GM12878 (cell line): ENCODE data around the gene TMEM161A. TPM values are rescaled to one million over a fixed set of nuclear protein-coding genes. Genes with fewer than 3 reads are reported as not detected.

Experiments
- BCL11A ChIP-seq: IDR thresholded peaks from 2 replicates; pipeline ENCODE4 v1.6.1; 2011; ENCODE audit warnings: low read depth, low read length
- EED ChIP-seq: sonication (generic); IDR thresholded peaks from 2 replicates; pipeline ENCODE4 v1.6.1; 2016; ENCODE audit warnings: antibody characterized with exemption, low read depth
- NRF1 ChIP-seq: conservative IDR thresholded peaks from 2 replicates; pipeline ENCODE4 v1.6.1; 2011; ENCODE audit warnings: mild to moderate bottlenecking, low read depth, low read length, improper control_type of control experiment
- RELB ChIP-seq: fragments of 450-650 bp; IDR thresholded peaks from 2 replicates; pipeline ENCODE4 v1.6.1; 2017; ENCODE audit warnings: low read depth, mild to moderate bottlenecking, moderate library complexity
- SMAD5 ChIP-seq: IDR thresholded peaks from 2 replicates; pipeline ENCODE4 v1.6.1; 2016; ENCODE audit warnings: antibody characterized with exemption, low read depth
- TCF3 ChIP-seq: IDR thresholded peaks from 2 replicates; pipeline ENCODE4 v1.6.1; 2012; ENCODE audit warnings: low read depth, mild to moderate bottlenecking, low read length, borderline replicate concordance; ENCODE audit not compliant: insufficient read depth
- polyA plus RNA-seq, 11 experiments: library from polyadenylated mRNA; depleted of rRNA in 4 of 11; unstranded in 6 of 11; stranded (reverse) in 5 of 11; fragments of >200 nt; fragmentation: Nextera tagmentation in 4 of 11; fragmentation: Illumina TruSeq in 1 of 11; extraction: Ambion mirVana in 4 of 11; extraction: Trizol in 1 of 11; gene quantifications; 1 replicate in 1 of 11; 2 replicates in 10 of 11; pipeline versions ENCODE4 v1.2.1 to v1.2.3, GENCODE V29; 2011 to 2016; ENCODE audit warnings: inconsistent platforms in 2 of 11, missing spikeins in 2 of 11, low read depth in 1 of 11
- total RNA-seq, 4 experiments: library from RNA; depleted of rRNA in 3 of 4; stranded (reverse); fragments of >200 nt in 3 of 4; fragmentation: Illumina TruSeq in 1 of 4; extraction: Trizol in 1 of 4; gene quantifications; 2 replicates each; pipeline versions ENCODE4 v1.2.1 to v1.2.3, GENCODE V29; 2013 to 2021
- TF ChIP-seq, protein P1 (sequence below): IDR thresholded peaks from 2 replicates; pipeline ENCODE4 v1.6.1; 2012; ENCODE audit warnings: mild to moderate bottlenecking, low read depth, low read length
- TF ChIP-seq, protein P2 (sequence below): fragments of 450-650 bp; IDR thresholded peaks from 2 replicates; pipeline ENCODE4 v1.6.1; 2017; ENCODE audit warnings: mild to moderate bottlenecking, moderate library complexity
- TF ChIP-seq, protein P3 (sequence below): fragments of 450-650 bp; IDR thresholded peaks from 2 replicates; pipeline ENCODE4 v1.6.1; 2016; ENCODE audit warnings: mild to moderate bottlenecking

The TMEM161A gene
- total and polyA plus RNA-seq, 10 of the 15 experiments (the other 5 are each of a cell fraction or from before 2014, with no cell fraction given) = 1.1 to 37.1 (median 19.0) TPM

DNA sequence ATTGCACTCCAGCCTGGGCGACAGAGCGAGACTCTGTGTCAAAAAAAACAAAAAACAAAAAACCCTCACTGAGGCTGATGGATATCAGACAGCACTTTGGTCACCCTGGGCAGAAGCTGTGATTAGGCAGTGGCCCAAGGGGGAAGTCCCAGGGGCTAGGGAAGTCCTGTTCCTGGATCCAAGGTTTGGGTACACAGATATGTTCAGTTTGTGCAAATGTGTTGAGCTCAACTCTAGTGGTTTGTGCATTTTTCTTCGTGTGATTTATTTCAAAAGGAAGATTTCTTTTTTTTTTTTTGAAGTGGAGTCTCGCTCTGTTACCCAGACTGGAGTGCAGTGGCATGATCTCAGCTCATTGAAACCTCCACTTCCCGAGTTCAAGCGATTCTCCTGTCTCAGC, 19.5 kb upstream of the TMEM161A start (continued):
- TF ChIP-seq, protein P1, sequence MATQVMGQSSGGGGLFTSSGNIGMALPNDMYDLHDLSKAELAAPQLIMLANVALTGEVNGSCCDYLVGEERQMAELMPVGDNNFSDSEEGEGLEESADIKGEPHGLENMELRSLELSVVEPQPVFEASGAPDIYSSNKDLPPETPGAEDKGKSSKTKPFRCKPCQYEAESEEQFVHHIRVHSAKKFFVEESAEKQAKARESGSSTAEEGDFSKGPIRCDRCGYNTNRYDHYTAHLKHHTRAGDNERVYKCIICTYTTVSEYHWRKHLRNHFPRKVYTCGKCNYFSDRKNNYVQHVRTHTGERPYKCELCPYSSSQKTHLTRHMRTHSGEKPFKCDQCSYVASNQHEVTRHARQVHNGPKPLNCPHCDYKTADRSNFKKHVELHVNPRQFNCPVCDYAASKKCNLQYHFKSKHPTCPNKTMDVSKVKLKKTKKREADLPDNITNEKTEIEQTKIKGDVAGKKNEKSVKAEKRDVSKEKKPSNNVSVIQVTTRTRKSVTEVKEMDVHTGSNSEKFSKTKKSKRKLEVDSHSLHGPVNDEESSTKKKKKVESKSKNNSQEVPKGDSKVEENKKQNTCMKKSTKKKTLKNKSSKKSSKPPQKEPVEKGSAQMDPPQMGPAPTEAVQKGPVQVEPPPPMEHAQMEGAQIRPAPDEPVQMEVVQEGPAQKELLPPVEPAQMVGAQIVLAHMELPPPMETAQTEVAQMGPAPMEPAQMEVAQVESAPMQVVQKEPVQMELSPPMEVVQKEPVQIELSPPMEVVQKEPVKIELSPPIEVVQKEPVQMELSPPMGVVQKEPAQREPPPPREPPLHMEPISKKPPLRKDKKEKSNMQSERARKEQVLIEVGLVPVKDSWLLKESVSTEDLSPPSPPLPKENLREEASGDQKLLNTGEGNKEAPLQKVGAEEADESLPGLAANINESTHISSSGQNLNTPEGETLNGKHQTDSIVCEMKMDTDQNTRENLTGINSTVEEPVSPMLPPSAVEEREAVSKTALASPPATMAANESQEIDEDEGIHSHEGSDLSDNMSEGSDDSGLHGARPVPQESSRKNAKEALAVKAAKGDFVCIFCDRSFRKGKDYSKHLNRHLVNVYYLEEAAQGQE = no peak
- TF ChIP-seq TCF3 = no peak
- no peak for TF ChIP-seq NRF1
- TF ChIP-seq, protein P2, sequence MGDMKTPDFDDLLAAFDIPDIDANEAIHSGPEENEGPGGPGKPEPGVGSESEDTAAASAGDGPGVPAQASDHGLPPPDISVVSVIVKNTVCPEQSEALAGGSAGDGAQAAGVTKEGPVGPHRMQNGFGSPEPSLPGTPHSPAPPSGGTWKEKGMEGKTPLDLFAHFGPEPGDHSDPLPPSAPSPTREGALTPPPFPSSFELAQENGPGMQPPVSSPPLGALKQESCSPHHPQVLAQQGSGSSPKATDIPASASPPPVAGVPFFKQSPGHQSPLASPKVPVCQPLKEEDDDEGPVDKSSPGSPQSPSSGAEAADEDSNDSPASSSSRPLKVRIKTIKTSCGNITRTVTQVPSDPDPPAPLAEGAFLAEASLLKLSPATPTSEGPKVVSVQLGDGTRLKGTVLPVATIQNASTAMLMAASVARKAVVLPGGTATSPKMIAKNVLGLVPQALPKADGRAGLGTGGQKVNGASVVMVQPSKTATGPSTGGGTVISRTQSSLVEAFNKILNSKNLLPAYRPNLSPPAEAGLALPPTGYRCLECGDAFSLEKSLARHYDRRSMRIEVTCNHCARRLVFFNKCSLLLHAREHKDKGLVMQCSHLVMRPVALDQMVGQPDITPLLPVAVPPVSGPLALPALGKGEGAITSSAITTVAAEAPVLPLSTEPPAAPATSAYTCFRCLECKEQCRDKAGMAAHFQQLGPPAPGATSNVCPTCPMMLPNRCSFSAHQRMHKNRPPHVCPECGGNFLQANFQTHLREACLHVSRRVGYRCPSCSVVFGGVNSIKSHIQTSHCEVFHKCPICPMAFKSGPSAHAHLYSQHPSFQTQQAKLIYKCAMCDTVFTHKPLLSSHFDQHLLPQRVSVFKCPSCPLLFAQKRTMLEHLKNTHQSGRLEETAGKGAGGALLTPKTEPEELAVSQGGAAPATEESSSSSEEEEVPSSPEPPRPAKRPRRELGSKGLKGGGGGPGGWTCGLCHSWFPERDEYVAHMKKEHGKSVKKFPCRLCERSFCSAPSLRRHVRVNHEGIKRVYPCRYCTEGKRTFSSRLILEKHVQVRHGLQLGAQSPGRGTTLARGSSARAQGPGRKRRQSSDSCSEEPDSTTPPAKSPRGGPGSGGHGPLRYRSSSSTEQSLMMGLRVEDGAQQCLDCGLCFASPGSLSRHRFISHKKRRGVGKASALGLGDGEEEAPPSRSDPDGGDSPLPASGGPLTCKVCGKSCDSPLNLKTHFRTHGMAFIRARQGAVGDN = peak; percentile 44; the same call in 1 of the 2 replicates
- no peak for TF ChIP-seq BCL11A
- TF ChIP-seq RELB = peak; percentile 60; the same call in 1 of the 2 replicates
- peak; percentile 48; the same call in 1 of the 2 replicates for TF ChIP-seq EED
- TF ChIP-seq, protein P3, sequence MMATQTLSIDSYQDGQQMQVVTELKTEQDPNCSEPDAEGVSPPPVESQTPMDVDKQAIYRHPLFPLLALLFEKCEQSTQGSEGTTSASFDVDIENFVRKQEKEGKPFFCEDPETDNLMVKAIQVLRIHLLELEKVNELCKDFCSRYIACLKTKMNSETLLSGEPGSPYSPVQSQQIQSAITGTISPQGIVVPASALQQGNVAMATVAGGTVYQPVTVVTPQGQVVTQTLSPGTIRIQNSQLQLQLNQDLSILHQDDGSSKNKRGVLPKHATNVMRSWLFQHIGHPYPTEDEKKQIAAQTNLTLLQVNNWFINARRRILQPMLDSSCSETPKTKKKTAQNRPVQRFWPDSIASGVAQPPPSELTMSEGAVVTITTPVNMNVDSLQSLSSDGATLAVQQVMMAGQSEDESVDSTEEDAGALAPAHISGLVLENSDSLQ = 0 out of 2 replicates have a peak, but pooled peaks have one; percentile 21
- TF ChIP-seq SMAD5 = no peak
